SKM-1 treated with dmso at 0.1 percent for 144 hours (cell line): Measurements from ENCODE around the gene BORCS5.
"Not testable (repeated sequence)": the region's sequence is repeated elsewhere in the genome, so short reads cannot be mapped to it uniquely, and the experiment has no call there.

Experiments
- DNase-seq: peaks from one replicate; lab custom pipeline; 2025; ENCODE audit not compliant: unreplicated experiment; lab: John Stamatoyannopoulos, UW

Gene BORCS5

DNA sequence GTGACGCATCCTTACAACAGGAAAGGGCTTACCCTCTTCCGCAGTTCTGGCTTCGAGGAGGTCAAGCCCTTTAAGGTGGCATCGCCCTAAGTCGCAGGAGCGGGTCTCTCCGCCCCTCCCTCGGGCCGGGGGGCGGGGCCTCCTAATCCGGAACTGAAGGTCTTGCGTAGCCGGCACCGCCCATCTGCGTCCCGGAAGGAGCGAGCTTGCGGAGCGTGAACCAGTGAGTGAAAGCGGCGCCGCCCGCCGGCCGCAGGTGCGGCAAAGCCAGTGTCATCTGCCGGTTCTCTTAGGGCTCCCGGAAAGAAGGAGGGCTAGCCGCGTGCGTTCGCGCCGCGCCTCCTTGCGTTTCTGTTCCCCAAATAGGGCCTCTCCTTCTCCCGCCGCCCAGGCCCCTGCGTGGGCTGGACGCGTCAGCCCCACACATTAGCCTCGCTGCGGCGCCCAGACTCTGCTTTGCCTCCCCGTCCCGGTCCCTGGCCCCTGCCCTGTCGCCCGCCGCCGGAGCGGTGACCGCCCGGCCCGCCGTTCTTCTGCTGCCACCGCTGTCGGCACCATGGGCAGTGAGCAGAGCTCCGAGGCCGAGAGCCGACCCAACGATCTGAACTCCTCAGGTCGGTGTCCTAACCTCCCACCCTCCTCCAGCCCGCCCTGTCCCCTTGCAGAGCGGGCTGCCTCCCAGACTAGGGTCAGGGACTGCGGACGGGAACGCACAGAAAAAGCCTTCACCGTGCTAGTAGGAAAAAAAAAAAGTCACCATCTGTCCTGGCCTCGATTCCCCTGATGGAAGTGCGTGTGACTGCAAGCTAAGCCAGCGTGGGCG, at the start of gene BORCS5:
TSS of gene BORCS5 (plus strand) at position 183 of the 823 bp plus-strand sequence. CDS start at position 557, 374 bp downstream.
- peak; percentile 75 for DNase-seq

DNA sequence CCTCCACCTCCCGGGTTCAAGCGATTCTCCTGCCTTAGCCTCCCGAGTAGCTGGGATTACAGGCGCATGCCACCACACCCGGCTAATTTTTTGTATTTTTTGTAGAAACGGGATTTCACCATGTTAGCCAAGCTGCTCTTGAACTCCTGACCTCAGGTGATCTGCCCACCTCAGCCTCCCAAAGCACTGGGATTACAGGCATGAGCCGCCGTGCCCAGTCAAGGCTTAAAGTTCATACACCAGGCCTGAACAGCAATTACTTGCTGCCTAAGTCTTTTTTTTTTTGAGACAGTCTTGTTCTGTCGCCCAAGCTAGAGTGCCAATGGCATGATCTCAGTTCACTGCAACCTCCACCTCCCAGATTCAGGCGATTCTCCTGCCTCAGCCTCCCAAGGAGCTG, 46.2 kb upstream of the BORCS5 start:
- not testable (repeated sequence) for DNase-seq

DNA sequence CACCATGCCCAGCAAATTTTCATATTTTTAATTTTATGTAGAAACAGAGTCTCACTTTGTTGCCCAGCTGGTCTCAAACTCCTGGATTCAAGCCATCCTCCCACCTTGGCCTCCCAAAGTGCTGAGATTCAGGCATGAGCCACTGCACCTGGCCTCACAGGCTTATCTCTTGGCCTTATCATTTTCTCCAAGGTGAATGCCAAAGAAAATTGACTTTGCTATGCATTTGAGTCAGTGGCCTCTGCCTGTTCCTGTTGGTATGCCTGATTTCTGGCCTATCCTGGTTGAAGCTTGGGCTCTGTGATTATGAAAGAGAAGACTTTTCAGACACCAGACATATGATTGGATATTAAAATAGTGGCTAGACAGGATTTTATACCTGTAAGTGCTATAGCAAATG, 41.0 kb upstream of the BORCS5 start:
- DNase-seq = no peak

DNA sequence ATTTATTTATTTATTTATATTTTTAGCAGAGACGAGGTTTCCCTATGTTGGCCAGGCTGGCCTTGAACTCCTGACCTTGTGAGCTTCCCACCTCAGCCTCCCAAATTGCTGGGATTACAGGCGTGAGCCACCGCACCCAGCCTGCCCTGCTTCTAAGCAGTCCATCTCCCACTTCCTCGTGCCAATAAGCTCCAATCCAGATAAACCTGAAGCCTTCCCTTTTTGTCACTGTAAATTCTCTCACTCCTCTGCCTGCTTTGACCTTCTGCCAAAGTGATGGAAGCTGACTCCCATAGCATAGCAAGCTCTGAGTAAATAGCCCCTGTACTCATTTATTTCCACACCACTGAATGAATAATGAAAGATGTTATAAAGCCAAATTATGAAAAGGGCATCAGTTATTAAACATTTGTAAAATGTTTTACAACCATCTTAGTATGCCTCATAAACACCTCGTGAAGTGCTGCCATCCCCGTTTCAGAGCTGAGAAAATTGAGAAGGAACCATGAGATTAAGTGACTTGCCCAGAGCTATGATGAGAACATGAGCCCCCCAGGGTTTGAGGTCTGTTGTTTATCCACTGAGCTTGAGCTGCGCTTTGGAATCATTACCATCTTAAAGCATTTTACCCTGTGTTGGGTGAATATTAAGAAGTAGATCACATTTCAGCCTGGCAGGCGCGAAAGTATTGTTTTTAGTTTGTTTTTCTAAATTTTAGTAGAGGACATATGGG, 37.3 kb upstream of the BORCS5 start:
- no peak for DNase-seq

DNA sequence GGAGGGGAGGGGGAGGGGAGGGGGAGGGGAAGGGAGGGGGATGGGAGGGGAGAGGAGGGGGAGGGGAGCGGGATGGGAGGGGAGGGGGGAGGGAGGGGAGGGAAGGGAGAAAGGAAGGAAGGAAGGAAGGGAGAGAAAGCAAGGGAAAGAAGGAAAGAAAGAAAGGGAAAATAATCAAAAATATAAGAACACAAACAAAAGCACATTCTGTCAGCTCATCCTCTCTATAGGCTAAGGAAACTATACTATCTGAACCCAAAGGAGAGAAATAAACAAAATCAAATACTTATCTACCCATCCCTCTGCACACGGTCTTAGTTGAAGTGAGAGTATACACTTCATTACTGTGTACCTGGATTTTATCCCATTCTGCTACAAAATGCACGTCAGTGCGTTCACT, 33.8 kb upstream of the BORCS5 start:
- DNase-seq = no peak

DNA sequence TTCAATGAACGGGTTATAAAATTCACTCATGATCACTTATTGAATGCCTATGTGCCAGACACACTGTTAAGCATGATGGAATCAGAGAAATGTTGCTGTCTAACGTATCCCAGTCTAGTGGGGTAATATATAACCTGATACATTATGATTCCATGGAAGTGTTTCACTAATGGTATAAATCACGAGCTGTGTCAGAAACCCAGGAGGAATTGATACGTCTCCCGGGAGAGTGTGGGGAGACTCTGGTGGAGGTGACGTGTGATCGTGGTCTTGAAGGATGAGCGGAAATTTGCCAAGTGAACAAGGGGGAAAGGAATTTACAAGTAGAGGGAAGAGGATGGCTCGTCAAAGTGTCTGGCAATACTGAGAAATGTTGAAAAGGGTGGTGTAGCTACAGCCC, 33.3 kb upstream of the BORCS5 start:
- DNase-seq = no peak

DNA sequence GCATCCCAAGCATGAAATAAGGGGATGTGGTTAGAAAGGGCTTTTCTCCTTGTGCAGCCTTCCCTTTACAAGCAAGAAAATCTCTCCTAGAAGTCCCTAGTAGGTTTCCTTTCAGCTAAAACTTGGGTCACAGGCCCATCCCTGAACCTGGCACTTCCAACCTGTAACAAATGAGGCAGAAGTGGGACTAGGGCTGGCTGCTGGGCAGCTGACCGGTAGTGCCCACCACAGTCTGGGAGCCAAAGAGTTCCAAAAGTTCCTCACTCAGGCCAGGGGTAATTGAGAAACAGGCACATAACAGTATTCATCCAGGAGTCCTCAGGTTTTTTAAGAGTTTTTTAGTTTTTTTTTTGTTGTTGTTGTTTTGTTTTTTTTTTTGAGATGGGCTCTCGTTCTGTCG, 30.6 kb upstream of the BORCS5 start:
- DNase-seq = no peak

DNA sequence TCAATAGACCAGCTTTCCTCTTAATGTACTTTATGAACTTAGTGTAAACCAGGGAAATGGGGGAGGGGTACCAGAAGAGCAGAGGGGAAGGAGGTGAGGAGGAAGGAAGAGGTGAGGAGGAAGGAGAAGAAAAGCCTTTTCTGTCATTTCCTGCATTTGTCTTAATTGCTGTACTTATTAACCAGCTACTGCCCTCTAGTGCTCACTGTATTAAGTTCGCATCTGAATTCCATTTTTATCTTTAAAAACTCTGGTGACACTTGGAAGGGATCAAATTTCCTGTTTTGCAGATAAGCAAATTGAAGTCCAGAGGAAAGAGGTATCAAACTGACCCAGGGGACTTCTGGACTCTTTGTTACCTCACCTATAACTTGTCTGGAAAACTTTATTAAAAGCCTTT, 29.1 kb upstream of the BORCS5 start:
- DNase-seq = peak; percentile 53

DNA sequence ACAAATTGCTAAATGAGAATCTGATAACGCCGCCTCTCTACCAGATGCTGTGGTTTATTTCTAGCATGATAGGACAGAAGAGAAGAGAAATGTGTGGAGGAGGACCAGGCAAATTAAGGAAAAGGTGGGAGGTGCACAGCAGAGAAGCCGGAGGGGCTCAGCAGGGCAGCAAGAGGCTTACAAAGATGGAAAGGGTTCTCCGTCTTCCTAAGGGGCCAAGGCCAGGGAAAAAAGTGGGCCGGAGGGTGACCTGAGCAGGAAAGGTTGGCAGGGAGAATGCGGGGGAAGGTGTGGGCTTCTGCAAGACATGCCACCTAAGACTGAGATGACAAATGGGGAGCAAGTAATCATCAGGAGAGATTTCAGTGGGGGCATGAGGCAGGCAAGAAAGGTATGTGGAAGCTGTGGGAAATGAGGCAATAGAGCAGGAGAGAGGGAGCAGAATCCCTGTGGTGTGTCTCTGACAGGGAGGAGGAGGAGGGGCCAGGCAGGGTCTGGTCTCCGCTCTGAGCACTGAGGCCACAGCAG, 25.6 kb upstream of the BORCS5 start:
- DNase-seq = no peak

DNA sequence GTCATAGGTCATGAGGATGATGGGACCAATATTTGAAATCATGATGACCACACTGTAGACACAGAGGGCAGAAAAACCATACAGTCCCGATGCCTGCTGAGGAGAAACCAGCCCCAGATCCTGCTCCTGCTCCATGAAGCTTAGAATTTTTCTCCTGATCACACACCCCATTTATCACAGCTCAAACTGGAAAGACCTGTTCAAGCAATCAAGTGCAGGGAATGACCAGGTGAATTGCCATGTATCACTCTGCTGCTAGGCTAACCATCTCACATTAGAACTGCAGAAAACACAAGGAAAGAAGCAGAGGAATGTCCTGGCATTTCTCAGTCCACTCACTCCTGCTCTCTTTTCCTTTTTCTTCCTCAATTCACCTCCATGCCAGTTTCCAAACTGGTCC, 25.0 kb upstream of the BORCS5 start:
- no peak for DNase-seq

DNA sequence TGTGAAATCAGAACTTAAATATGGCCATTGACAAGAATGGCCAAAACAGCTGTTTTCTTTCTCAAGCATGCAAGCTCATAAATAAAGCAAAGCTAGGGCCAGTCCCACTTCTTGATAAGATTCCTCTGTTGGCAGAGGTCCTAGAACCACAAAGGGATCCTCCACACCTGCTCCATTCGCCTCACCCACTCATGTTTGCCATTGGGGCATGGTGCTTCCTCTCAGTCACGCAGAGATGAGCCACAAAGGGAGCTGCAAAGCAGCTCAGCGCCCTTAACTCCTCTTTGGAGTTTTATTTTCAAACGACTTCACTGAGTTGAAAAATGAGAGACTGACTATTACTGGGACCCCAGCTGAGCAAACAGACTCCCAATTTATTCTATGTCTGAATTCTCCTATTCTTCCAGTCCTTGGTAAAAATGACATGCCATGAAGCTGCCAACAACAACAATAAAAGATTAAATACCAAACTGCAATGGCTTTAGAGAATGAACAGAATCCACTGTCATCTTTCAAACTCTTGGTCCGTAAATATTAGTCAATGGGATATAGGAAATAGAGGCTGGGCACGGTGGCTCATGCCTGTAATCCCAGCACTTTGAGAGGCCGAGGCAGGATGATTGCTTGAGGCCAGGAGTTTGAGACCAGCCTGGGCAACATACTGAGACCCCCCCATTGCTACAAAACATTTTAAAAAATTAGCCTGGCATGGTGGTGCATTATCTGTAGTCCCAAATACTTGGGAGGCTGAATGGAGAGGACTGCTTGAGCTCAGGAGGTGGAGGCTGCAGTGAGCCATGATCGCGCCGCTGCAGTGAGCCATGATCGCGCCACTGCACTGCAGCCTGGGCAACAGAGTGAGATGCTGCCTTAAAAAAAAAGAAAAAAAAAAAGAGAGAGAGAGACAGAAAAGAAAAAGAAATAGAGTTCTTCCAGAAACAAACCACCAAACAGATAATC, 23.2 kb upstream of the BORCS5 start:
- no peak for DNase-seq

DNA sequence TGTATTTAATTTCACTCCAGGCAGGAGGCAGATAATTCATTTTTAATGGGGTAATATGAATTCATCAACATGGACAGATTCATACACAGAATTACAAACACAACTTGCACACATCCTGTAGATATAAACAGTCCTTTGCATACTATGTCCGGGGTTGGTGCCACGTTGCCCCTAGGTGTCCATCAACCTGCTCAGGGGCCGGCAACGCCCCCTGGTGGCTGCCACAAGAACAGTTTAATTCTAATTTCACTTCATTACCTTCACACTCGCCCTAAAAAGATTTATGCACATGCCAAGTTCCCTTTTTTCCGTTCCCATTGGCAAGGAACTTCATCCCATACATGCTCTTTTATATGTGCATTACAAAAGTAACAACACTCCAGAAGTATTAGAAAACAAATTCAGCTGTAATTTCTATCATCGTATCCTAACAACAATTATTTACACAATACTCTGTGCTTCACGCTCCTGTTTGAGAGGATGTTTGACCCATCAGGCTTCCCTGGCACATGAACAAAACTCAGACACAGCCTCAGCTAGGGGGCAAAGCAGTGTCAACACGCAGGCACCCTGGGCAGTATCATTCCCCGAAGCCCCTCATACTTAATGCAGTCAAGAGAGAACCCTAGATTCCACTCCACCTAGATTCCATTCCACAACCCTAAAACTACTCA, 22.4 kb upstream of the BORCS5 start:
- no peak for DNase-seq

DNA sequence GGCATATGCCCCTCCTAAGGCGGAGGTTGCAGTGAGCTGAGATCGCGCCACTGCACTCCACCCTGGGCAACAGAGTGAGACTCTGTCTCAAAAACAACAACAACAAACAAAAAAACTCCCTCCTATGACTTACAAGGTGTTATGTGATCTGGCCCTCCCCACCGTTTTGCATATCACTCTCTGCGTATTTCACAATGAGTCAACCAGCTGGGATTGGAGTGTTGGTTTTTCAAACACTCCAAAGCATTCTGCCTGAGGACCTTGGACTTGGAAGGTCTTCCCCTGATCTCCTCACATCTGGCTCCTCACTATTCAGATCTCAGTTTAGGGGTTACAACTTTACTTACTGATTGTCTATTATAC, 20.8 kb upstream of the BORCS5 start:
- no peak for DNase-seq

DNA sequence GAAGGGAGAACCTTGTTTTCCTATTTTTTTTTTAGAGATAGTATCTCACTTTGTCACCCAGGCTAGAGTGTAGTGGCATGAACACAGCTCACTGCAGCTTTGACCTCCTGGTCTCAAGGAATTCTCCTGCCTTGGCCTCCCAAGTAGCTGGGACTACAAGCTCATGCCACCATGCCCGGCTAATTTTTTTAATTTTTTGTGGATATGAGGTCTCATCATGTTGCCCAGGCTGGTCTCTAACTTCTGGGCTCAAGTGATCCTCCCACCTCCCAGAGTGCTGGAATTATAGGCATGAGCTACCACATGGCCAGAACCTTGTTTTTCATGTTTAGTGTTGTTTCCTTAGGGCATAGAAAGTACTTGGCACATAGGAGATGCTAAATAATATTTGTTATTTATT, 20.4 kb upstream of the BORCS5 start:
- DNase-seq = no peak

DNA sequence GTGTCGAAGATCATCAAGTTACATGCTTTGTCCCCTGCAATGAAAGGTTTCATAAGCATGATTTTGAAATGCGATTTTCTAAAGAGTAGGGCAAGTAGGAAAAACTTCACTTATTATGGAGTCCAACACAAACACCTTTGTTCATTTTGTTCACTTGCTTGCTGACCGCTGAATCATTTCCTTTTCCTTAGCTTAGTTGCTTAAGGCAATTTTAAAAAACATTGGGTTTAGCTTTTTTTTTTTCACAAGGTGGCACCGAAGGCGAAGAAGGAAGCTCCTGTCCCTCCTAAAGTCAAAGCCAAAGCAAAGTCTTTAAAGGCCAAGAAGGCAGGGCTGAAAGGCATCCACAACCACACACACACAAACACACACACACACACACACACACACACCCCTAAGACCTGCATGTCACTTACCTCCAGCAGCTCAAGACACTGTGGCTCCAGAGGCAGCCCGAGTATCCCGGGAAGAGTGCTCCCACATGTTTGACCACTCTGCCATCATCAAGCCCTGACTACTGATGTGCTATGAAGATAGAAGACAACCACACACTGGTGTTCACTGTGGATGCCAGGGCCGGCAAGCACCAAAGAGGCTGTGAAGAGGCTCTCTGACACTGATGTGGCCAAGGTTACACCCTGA, 18.2 kb upstream of the BORCS5 start:
- DNase-seq = no peak

DNA sequence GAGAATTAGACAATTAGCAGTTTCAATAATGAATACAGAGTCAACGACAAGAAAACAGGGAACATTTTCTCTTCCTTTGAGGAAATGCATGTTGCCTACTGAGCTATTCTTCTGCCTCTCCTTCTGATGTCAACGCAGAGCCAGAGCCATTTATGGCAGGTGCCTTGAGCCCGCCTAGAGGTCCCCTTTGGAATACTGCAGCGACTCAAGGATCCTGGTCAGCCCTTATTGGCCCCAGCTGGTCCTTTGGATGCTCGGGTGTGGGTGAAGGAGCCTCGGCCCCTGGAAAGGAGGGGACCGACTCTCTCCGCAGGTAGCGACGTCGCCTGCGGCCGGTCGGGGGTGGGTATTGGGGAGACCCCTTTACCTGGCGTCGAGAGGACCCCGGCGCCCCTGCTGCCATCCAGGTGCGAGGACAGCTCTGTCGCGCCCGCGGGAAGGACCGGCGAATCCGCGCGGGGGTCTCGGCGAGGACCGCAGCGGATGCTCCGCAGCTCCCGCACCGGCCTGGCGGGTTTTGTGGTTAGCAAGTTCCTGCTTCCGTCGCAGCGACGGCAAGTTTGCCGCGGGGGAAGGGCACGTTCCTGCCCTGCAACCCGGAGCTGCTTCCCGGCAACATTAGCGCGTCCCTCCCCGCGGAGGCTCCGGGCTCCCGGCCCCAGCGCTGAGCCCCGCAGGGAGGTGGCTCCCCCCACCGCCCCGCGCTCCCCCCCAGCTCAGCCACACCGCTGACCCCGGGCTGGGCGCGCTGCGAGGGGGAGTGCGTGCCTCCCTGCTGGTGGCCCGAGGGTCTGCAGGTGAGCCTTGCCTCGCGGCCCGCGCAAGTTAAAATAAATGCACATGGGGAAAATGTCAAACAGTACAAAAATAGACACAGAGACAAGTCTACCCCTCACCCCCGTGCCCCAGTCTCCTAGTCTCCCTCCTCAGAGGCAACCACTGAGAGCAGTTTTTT, 6.9 kb upstream of the BORCS5 start, which contains the start of gene MANSC1:
TSS of gene MANSC1 (minus strand) at position 532 of the 955 bp plus-strand sequence. CDS start 6,928 bp downstream, outside the sequence.
- peak; percentile 23 for DNase-seq

DNA sequence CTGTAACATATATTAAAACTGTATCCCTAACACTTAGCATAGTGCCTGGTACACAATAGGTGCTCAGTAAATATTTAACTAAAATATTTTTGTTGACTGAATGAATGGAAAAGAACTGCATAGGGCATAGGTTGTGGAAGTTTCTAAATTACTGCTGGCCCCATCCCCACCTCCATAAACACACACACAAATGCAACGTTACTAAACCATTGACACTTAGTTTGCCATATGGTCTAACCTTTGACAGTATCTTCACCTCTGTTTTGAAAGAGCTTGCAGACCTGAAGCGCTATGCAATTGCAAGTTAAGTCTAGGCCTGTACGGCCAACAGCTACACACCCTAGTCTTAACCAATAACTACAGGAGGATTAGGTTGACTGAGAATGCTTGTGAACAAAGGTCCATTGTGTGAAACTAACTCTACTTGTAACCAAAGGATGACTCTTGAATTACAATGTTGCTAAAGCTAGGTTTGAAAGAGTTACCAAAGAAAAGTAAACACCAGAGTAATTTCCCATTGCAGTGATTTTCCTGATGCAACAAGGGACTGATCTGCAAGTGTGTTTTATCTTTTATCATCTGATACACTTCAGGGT, 5.9 kb upstream of the BORCS5 start:
- no peak for DNase-seq

DNA sequence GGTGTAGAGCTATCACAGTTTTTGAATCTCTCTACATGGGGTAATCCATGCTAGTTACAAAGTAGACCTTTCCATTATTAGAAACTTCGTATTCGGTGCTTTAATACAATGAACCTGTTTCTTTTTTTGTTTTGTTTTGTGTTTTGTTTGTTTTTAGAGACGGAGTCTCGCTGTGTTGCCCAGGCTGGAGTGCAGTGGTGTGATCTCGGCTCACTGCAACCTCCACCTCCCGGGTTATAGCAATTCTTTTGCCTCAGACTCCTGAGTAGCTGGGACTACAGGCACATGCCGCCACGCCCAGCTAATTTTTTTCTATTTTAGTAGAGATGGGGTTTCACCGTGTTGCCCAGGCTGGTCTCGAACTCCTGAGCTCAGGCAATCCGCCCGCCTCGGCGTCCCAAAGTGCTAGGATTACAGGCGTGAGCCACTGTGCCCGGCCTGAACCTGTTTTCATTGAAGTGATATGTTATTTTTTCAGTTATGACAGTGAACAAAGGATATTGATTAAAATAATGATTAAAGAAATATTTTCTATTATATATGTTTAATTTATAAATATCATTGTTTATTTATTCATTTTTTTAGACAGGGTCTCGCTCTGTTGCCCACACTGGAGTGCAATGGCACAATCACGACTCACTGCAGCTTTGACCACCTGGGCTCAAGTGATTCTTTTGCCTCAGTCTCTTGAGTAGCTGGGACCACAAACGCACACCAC, 5.3 kb upstream of the BORCS5 start:
- DNase-seq = not testable (repeated sequence)
